Ovary (tissue), 1 donor: ENCODE measurements around the gene ROR2.

ENCODE experiments used
- EP300 ChIP-seq: sonication (generic); formaldehyde crosslinking; IDR thresholded peaks from one replicate; pipeline ENCODE4 v1.6.1; 2017; ENCODE audit warnings: antibody characterized with exemption
- POLR2A ChIP-seq: fragments of 450-650 bp; IDR thresholded peaks from one replicate; pipeline ENCODE4 v1.6.1; 2017; ENCODE audit warnings: antibody characterized with exemption, mild to moderate bottlenecking, moderate library complexity

DNA sequence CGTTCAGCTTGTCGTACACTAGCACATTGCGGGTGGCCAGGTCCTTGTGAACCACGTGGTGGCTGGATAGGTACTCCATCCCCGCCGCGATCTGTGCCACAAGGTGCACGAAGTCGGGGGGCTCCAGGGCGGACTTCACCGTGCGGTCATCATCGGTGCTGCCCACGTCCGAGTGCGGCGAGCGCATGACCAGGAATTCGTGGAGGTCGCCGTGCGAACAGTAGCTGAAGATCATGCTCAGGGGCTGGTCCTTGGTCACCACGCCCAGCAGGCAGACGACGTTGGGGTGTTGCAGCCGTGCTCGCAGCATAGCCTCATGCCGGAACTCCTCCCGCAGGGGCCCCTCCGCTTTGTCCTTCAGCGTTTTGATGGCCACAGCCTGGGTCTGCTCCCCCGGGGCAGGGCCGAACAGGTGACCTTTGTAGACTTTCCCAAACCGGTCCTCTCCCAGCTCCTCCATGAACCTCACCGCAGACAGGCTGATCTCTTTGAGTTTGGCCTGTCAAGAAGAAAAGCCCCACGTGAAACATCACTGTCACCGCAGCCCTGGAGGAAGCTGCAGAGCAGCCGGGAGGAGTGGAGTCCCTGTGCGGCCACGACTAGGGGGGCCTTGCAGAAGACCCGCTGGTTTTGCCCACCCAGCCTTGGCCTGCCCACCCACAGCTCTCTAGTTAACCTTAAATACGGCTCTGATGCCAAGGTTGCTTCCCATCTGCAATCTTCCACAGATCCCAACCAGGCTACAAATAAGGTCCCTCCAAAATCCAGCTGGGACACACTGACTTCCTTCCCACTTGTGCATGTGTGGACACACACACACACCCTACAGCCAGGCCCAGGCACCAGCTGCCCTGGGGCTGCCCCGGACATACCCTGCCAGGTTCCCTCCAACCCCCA lies 225.2 kb downstream of the ROR2 start:
- TF ChIP-seq POLR2A (no peak), EP300 (no peak)
